Measurements from ENCODE around the gene TRAF2.

DNA sequence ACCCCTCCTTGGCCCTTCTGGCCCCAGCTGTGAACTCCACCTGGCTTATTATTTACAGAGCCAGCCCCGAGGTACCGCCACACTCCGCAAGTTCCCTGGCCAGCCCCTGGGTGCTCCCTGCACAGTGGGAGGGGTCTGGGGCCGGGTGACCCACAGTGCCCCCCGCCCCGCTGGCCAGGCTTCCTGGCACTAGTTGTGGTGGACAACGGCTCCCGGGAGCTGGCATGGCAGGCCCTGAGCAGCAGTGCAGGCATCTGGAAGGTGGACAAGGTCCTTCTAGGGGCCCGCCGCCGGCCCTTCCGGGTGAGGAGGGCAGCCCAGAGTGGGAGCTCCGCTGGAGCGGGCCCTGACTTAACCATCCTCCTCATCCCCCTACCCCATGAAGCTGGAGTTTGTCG, 30.2 kb upstream of the TRAF2 start:
- TF ChIP-seq, protein P1, sequence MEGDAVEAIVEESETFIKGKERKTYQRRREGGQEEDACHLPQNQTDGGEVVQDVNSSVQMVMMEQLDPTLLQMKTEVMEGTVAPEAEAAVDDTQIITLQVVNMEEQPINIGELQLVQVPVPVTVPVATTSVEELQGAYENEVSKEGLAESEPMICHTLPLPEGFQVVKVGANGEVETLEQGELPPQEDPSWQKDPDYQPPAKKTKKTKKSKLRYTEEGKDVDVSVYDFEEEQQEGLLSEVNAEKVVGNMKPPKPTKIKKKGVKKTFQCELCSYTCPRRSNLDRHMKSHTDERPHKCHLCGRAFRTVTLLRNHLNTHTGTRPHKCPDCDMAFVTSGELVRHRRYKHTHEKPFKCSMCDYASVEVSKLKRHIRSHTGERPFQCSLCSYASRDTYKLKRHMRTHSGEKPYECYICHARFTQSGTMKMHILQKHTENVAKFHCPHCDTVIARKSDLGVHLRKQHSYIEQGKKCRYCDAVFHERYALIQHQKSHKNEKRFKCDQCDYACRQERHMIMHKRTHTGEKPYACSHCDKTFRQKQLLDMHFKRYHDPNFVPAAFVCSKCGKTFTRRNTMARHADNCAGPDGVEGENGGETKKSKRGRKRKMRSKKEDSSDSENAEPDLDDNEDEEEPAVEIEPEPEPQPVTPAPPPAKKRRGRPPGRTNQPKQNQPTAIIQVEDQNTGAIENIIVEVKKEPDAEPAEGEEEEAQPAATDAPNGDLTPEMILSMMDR (IDR thresholded peaks at IDR 0.05): no peak
- TF ChIP-seq POLR2A (IDR thresholded peaks at IDR 0.05): no peak
